SHP77 (cell line): ENCODE data around the gene LMAN2L.

ENCODE experiments used
- DNase-seq, 2 experiments: peaks; one replicate each; lab custom pipeline; 2025; lab: John Stamatoyannopoulos, UW

LMAN2L gene

GRCh38 chr2:96703021-96703751, 36.7 kb downstream of the LMAN2L start:
- no peak for DNase-seq

DNA sequence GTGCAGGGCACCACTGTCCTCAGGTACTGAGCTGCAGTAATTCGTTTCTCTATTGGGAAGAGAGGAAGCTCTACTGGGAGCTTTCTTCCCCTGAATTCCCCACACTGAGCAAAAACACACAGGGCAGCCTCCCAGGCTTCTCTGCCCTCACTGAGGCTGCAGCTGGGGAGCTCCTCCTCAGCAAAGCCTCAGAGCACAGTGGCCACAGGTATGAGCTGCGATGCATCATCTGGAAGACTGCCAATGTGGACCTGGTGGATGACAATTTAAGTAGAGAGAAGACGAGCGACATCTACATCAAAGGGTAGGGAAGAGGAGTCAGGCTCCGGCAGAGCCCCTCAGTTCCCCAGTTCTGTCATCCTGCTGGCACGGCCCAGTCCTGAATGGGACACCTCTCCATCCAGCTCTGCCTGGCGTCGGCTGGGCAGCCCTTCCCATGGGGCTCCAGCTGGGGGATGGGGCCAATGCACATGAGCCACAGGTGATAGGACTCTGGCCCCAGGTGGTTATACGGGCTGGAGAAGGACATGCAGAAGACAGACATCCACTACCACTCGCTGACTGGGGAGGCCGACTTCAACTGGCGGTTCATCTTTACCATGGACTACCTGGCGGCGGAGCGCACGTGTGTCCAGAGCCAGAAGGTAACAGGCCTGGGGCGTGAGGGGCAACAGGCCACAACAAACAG, 37.6 kb downstream of the LMAN2L start:
- no peak for DNase-seq

- DNase-seq, result no peak
Measured at GRCh38 chr2:96701636-96702035, 38.2 kb downstream of the LMAN2L start.

GRCh38 chr2:96700086-96700485, 39.8 kb downstream of the LMAN2L start:
- DNase-seq, result no peak

DNA sequence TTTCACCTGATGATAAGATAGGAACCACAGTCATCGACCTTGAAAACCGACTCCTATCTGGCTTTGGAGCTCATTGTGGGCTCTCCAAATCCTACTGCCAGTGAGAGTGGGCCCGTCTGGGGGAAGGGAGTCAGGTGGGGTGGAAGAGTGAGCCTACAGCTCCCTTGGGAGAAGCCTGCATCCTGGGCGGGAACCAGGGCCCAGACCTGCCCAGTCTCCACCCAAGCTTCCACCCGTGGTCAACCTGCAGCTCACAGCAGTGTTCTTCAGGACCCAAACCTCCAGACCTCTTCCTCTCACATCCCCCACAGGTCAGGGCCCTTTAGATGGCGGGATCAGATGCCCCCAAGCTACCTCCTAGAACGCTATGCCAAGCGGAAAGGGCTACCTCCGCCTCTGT, 40.2 kb downstream of the LMAN2L start:
- no peak for DNase-seq

- DNase-seq, result no peak
Measured at GRCh38 chr2:96699021-96699420, 40.8 kb downstream of the LMAN2L start.

- no peak for DNase-seq
Measured at GRCh38 chr2:96698221-96698861, 41.5 kb downstream of the LMAN2L start.

- DNase-seq, result no peak
Measured at GRCh38 chr2:96697476-96697875, 42.4 kb downstream of the LMAN2L start.

- no peak for DNase-seq
Measured at GRCh38 chr2:96695602-96696001, 44.3 kb downstream of the LMAN2L start.

GRCh38 chr2:96694816-96695455, 44.9 kb downstream of the LMAN2L start:
- DNase-seq, result no peak

GRCh38 chr2:96694279-96694678, 45.6 kb downstream of the LMAN2L start:
- DNase-seq, result no peak

- DNase-seq, result no peak
Measured at GRCh38 chr2:96693286-96694200, 46.3 kb downstream of the LMAN2L start.

DNA sequence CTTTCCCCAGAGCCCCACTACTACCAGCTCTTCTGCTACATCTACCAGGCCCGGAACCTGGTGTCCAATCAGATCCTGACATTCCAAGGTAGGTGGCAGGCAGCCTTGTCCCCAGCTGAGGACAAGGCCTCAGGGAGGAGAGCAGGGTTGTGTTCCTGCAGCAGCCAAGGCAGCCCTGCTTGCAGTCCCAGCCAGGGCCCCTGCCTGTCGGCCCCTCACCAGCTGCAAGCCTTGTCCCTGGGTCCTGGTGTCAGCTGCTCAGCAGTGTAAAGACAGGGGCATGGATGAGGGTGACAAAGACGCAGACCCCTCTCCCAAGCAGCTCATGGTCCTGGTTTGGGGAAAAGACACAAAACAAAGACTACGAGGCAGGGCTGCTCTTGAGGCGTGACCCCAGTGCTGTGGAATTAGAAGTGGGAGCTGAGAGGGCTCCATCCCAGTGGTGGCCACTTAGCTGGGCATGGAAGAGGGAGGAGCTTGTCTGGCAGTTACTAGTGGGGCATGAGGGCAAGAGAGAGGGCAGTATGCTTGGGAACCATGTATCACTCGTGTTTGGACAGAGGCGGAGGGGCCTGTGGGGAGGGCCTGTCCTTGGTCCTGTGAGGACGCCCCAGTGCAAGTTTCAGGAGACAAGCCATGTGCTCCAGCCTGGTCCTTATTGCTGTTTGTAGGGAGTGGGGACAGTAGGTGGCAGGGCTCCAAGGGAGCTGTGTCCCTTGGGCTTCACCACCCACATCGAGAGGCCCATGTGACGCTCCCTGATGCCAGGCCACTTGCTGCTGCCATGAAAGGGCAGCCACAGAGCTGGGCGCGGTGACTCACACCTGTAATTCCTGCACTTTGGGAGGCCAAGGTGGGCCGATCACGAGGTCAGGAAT, 47.5 kb downstream of the LMAN2L start:
- no peak for DNase-seq

GRCh38 chr2:96691022-96691612, 48.7 kb downstream of the LMAN2L start:
- DNase-seq, result no peak

DNA sequence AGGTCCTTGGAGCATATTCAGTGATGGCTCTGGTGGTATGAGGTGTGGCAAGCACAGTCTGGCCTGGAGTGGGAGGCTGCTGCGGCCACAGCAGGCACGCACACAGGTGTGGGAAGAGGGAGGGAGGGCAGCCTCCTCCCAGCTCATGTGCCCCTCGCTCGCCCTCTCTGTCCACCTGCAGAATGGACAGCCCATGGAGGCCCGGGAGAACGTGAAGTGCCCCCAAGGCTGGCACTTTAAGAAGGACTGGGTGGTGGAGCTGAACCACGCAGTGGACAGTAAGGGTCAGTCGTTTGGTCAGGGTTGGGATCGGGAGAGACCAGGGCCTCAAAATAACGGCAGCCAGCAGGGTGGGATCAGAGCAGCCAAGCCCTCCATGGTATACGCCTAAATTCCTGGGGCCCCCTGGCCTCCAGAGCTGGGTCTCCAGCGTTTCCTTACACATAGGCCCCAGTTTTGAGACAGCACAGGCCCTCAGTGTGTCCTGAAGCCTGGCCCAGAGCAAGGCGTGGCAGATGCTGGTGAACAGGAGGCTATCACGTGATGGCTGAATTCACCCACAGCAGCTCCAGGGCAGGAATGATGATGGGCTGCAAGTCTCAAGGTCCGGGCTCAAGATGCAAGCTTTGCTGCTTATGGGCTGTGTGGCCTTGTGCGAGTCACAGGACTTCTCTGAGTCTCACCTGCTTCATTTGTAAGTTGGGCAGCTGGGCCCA, 49.4 kb downstream of the LMAN2L start:
- DNase-seq, result no peak

DNA sequence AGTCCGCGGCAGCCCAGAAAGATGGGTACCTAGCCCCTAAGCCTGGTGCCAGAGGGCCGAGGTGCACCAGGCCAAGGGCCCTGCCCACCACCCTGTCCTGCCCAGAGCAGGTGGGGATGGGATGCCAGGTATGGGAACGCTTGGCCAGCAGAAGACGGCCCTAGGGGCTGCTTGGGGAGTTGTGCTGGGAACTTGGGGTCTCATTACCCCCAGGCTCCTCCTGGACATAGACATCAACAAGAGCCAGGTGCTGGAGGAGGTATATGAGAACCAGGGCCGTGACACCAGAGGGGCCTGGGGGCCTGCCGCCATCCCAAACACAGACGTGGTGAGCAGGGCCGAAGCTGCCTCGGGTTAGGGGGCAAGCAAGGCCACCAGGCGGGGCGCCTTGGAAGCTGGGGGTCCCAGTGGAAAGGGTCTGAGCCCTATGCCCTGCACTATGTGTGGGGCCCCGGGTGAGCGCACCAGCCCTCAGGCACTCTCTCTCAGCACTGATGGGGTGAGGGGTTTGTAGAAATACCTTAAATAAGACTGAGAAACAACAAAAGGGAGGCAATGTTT, 50.4 kb downstream of the LMAN2L start:
- no peak for DNase-seq

DNA sequence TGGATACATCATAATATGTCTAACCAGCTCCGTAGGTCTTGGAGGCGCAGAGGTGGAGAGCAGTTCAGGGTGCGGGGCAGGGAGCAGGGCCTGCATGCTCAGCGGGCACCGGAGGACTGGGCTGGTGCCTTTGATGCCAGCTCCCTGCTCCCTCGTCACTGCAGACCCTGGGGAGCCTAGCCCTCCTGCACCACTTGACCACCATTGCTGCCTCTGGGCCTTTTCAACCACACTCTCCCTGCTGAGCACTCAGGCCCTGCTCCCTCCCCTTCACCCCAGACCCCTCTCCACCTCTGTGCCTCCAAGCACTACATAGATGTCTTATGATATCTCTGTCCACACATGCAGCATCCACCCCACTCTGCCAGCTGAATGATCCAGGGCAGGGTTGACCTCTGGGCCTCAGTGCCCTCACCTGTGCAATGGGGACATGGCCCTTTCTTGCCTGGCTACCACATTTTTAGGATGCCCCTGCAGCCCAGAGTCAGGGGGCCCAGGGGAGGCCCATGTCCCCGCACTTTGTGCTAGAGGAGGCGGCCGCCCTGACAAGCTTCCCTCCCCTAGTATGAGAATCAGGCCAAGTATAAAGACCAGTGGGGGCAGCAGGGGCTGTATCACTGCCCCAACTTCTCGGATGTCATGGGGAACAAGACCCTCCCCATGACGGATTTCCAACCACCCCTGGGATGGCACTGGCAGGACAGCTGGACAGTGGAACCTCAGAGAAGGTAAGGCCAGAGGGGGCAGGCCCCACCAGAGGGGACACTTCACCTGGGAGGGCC, 51.0 kb downstream of the LMAN2L start:
- DNase-seq, result no peak
